CD4-positive, CD25-positive, alpha-beta regulatory T cell (primary cell): ENCODE data around the gene RETSAT. TPM values are rescaled to one million over a fixed set of nuclear protein-coding genes. Genes with fewer than 3 reads are reported as not detected.
A peak's percentile ranks its signal among the peaks of the same experiment; 100 is the strongest.
"Not testable (repeated sequence)": the region's sequence is repeated elsewhere in the genome, so short reads cannot be mapped to it uniquely, and the experiment has no call there.

ENCODE experiments used
- ATAC-seq, 2 donors: fragments of 150-1000 bp; cut with Tn5 transposase; one replicate each; pipeline ENCODE4 v1.10.0; 2021; ENCODE audit warnings: low read depth in 2 of 2, moderate number of reproducible peaks in 2 of 2, moderate library complexity in 1 of 2
- DNase-seq, 3 donors: peaks; one replicate each; pipeline versions ENCODE4 v3.0.0 to v3.0.0-alpha.2; 2012 to 2022; ENCODE audit warnings: mixed read lengths in 1 of 3
- H3K27ac ChIP-seq: one replicate; pipeline ENCODE4 v1.7.0; 2013; ENCODE audit warnings: mild to moderate bottlenecking, low read length; ENCODE audit not compliant: insufficient read depth, poor library complexity, severe bottlenecking
- H3K27me3 ChIP-seq: one replicate; pipeline ENCODE4 v1.7.0; 2013; ENCODE audit warnings: low read length; ENCODE audit not compliant: control insufficient read depth, insufficient read depth
- H3K36me3 ChIP-seq: one replicate; pipeline ENCODE4 v1.7.0; 2013; ENCODE audit warnings: mild to moderate bottlenecking, low read length, moderate library complexity; ENCODE audit not compliant: control insufficient read depth, insufficient read depth
- H3K4me1 ChIP-seq: 2 replicates; pipeline ENCODE4 v1.7.0; 2013; ENCODE audit warnings: mild to moderate bottlenecking, low read length; ENCODE audit not compliant: insufficient read depth, control insufficient read depth, poor library complexity, severe bottlenecking
- H3K4me3 ChIP-seq: one replicate; pipeline ENCODE4 v1.7.0; 2013; ENCODE audit warnings: low read depth, mild to moderate bottlenecking, low read length, moderate library complexity
- H3K9me3 ChIP-seq, 2 experiments: 1 replicate in 1 of 2; 2 replicates in 1 of 2; pipeline ENCODE4 v1.7.0; 2013; ENCODE audit warnings: low read length in 2 of 2, mild to moderate bottlenecking in 1 of 2, moderate library complexity in 1 of 2; ENCODE audit not compliant: control insufficient read depth in 2 of 2
- H3K27ac Mint-ChIP-seq, 3 donors: one replicate each; pipeline ENCODE4 v1.8.0; 2020 to 2022; ENCODE audit warnings: mild to moderate bottlenecking in 3 of 3, mixed read lengths in 3 of 3, moderate library complexity in 2 of 3
- H3K27me3 Mint-ChIP-seq: one replicate; pipeline ENCODE4 v1.8.0; 2022; ENCODE audit warnings: mild to moderate bottlenecking, mixed read lengths
- H3K36me3 Mint-ChIP-seq: one replicate; pipeline ENCODE4 v1.8.0; 2020; ENCODE audit warnings: mixed read lengths
- H3K4me1 Mint-ChIP-seq, 4 donors: one replicate each; pipeline ENCODE4 v1.8.0; 2020 to 2022; ENCODE audit warnings: mixed read lengths in 4 of 4, mild to moderate bottlenecking in 1 of 4
- H3K4me3 Mint-ChIP-seq, 4 donors: one replicate each; pipeline ENCODE4 v1.8.0; 2020 to 2022; ENCODE audit warnings: mild to moderate bottlenecking in 4 of 4, mixed read lengths in 4 of 4, moderate library complexity in 3 of 4
- H3K9me3 Mint-ChIP-seq, 7 donors: one replicate each; pipeline ENCODE4 v1.8.0; 2020 to 2022; ENCODE audit warnings: mixed read lengths in 7 of 7, mild to moderate bottlenecking in 3 of 7, moderate library complexity in 2 of 7
- polyA plus RNA-seq, 4 donors: library from polyadenylated mRNA; unstranded; fragments of 300-500 nt; fragmentation: Illumina TruSeq; gene quantifications; one replicate each; pipeline ENCODE4 v1.2.3, GENCODE V29; 2021
- total RNA-seq: library from RNA; stranded (reverse); gene quantifications from one replicate; pipeline ENCODE4 v1.2.3, GENCODE V29; 2022

The RETSAT gene
- total and polyA plus RNA-seq, 5 donors from 2014 or later, result 13.8 to 32.4 (median 16.4) TPM

DNA sequence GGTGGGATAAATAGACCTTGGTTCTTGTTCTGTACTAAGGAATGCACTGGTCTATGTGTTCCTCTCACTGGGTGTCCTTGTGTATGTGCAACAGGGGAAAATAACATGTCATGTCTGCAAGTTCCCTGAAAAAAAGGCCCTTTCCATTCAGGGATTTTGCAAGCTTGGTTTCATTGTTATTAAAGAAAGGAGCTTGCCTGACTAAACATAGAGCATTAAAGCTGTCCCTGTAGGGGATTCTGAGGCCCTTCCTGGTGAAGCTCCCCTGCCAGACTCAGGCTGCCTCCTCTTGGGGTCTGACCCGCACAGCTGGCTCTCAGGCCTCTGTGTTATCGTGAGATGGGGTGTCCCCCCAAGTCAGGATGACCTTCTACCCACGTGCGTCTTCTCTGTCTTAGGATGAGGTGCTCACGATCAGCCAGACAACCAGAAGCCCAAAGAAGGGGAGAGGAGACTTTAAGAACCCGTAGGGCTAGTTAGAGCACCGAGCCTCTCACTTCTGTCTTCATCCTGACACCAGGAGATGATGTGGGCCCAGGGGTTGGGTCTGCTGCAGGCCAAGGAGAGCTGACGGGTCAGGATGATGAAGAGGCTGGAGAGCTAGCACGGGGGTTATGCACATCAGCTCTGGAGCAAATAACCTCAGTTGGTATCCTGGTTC lies 34.7 kb upstream of the RETSAT start:
- Histone ChIP-seq H3K36me3 (peaks cover 56% of the 10 kb centered on the region), H3K27me3 (no peaks in the 10 kb centered on the region), H3K27ac (no peak overlapping the region), H3K4me3 (no peak overlapping the region), H3K4me1 (no peaks in the 10 kb centered on the region), H3K9me3 (no peaks in the 10 kb centered on the region)
- no peaks in the 10 kb centered on the region for H3K9me3 Mint-ChIP-seq
- H3K4me3 Mint-ChIP-seq, result no peak overlapping the region
- peaks cover 30% of the 10 kb centered on the region for H3K36me3 Mint-ChIP-seq
- DNase-seq (no peak), ATAC-seq (no peak)
- peaks cover 0 to 24% (median 9%) of the 10 kb centered on the region in 4 donors for H3K4me1 Mint-ChIP-seq
- H3K27ac Mint-ChIP-seq, result no peak overlapping the region
- H3K27me3 Mint-ChIP-seq, result no peaks in the 10 kb centered on the region

DNA sequence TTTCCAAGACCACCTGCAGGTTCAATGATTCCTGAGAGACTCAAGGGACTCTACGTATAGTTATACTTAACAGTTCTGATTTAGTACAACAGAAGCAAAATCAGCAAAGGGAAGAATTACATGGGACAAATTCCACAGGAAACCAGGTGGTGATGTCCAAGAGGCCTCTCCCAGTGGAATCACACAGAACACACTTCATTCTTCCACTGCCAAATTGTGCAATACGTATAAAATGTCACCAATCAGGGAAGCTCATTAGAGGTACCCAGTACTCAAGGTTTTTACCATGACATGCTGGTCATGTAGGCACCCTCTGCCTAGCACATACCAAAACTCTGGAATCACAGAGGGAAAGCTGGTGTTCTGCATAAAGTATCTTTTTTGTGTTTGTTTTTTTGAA lies 33.4 kb upstream of the RETSAT start:
- Mint-ChIP-seq H3K4me1 (peaks cover 0 to 17% (median 8%) of the 10 kb centered on the region in 4 donors), H3K4me3 (no peak overlapping the region), H3K36me3 (peaks cover 34% of the 10 kb centered on the region), H3K27ac (peak overlapping the region in 1 of 3 donors; percentile 20), H3K9me3 (no peaks in the 10 kb centered on the region), H3K27me3 (no peaks in the 10 kb centered on the region)
- no peaks in the 10 kb centered on the region for H3K4me1 ChIP-seq
- no peak overlapping the region for H3K27ac ChIP-seq
- H3K27me3 ChIP-seq, result no peaks in the 10 kb centered on the region
- peaks cover 60% of the 10 kb centered on the region for H3K36me3 ChIP-seq
- DNase-seq (no peak), ATAC-seq (no peak)
- H3K9me3 ChIP-seq, result no peaks in the 10 kb centered on the region
- H3K4me3 ChIP-seq, result no peak overlapping the region

DNA sequence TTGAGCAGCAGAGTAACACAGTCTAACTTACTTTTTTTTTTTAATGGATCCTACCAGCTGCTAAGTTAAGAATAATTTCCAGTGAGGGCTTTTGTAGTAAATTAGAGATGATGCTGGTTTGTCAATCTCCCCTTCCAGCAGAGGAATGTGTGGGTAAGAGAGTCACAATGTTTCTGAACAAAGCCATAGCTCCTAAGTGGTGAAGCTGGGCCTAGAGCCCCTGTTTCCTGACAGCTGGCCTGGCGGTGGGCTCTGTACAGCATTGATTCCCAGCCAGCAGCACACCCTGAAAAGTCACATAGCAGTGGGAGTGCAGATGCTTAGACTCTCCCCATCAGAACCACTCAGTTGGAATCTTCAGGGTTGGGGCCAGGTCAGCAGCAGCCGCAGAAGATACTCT lies 31.4 kb upstream of the RETSAT start:
- peaks cover 37% of the 10 kb centered on the region for H3K36me3 Mint-ChIP-seq
- ATAC-seq, result no peak
- H3K4me3 Mint-ChIP-seq, result no peak overlapping the region

DNA sequence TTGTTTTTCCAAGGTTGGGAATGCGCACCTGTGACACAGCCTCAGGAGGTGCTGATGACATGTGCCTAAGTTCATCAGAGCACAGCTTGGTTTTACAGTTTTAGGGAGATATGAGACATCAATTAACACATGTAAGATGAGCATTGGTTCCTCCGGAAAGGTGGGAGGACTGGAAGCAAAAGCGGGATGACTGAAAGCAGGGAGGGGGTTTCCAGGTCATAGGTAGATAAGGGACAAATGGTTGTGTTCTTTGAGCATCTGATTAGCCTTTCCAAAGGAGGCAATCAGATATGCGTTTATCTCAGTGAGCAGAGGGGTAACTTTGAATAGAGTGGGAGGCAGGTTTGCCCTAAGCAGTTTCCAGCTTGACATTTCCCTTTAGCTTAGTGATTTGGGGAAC lies 29.5 kb upstream of the RETSAT start:
- no peaks in the 10 kb centered on the region for H3K27me3 Mint-ChIP-seq
- no peak overlapping the region for H3K4me3 Mint-ChIP-seq
- ATAC-seq, result no peak
- no peak overlapping the region for H3K27ac Mint-ChIP-seq
- H3K4me1 Mint-ChIP-seq, result no peaks in the 10 kb centered on the region
- H3K9me3 Mint-ChIP-seq, result no peaks in the 10 kb centered on the region
- no peaks in the 10 kb centered on the region for H3K4me1 ChIP-seq
- H3K36me3 Mint-ChIP-seq, result peaks cover 37% of the 10 kb centered on the region
- no peak for DNase-seq
- peaks cover 62% of the 10 kb centered on the region for H3K36me3 ChIP-seq
- peaks cover 4 to 8% of the 10 kb centered on the region in 2 experiments for H3K9me3 ChIP-seq
- H3K4me3 ChIP-seq, result no peak overlapping the region
- H3K27ac ChIP-seq, result no peak overlapping the region
- H3K27me3 ChIP-seq, result no peaks in the 10 kb centered on the region

More for the DNA sequence above, 31.4 kb upstream of the RETSAT start:
- Mint-ChIP-seq H3K4me1 (no peaks in the 10 kb centered on the region), H3K27me3 (no peaks in the 10 kb centered on the region), H3K9me3 (no peaks in the 10 kb centered on the region), H3K27ac (no peak overlapping the region)
- DNase-seq, result no peak
- H3K4me1 ChIP-seq, result no peaks in the 10 kb centered on the region
- H3K27ac ChIP-seq, result no peak overlapping the region
- H3K36me3 ChIP-seq, result peaks cover 62% of the 10 kb centered on the region
- no peaks in the 10 kb centered on the region for H3K27me3 ChIP-seq
- H3K9me3 ChIP-seq, result no peaks in the 10 kb centered on the region
- no peak overlapping the region for H3K4me3 ChIP-seq

DNA sequence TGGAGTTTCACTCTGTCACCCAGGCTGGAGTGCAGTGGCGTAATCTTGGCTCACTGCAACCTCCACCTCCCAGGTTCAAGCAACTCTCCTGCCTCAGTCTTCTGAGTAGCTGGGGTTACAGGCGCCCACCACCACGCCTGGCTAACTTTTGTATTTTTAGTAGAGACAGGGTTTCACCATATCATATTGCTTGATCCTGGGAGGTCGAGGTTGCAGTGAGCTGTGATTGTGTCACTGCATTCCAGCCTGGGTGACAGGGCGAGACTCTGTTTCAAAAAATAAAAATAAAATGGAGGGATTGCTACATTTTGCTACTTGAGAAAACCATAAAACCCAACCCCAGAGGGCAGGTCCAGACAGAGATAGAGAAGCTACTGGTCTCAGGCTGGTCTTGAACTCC lies 28.8 kb upstream of the RETSAT start:
- not testable (repeated sequence) for H3K27me3 ChIP-seq, H3K9me3 Mint-ChIP-seq, ATAC-seq, H3K27ac ChIP-seq, H3K4me3 Mint-ChIP-seq, H3K9me3 ChIP-seq, DNase-seq, H3K27me3 Mint-ChIP-seq, H3K27ac Mint-ChIP-seq, H3K4me3 ChIP-seq, H3K4me1 ChIP-seq, H3K4me1 Mint-ChIP-seq
- H3K36me3 ChIP-seq, result peaks cover 63% of the 10 kb centered on the region
- H3K36me3 Mint-ChIP-seq, result peaks cover 42% of the 10 kb centered on the region

DNA sequence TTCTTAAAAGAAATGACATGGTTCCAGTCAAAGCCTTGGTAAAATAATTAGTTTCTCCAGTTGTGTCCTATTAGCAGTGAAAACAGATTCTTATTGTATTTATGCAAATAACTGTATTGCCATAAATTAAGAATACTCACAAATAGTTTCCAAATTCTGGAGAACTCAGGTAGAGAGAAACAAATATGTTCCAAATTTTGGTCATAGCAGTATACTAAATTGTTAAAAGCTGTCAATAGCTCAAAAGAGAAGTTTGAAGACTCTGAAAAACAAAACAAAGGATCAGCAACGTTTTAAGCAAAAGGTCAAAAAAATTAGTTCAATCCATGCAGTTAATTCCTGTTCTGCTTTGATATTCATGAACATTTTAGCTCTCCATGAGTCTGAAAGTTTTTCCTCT lies 25.7 kb upstream of the RETSAT start:
- Histone ChIP-seq H3K4me1 (no peaks in the 10 kb centered on the region), H3K27ac (no peak overlapping the region), H3K36me3 (peaks cover 61% of the 10 kb centered on the region), H3K27me3 (no peaks in the 10 kb centered on the region), H3K4me3 (no peak overlapping the region), H3K9me3 (peaks cover 4 to 8% of the 10 kb centered on the region in 2 experiments)
- H3K4me1 Mint-ChIP-seq, result peaks cover 0 to 5% (median 3%) of the 10 kb centered on the region in 4 donors
- H3K27me3 Mint-ChIP-seq, result no peaks in the 10 kb centered on the region
- peaks cover 51% of the 10 kb centered on the region for H3K36me3 Mint-ChIP-seq
- no peak for DNase-seq
- ATAC-seq, result no peak
- peaks cover 0 to 2% (median 0%) of the 10 kb centered on the region in 7 donors for H3K9me3 Mint-ChIP-seq
- no peak overlapping the region for H3K4me3 Mint-ChIP-seq
- H3K27ac Mint-ChIP-seq, result no peak overlapping the region

DNA sequence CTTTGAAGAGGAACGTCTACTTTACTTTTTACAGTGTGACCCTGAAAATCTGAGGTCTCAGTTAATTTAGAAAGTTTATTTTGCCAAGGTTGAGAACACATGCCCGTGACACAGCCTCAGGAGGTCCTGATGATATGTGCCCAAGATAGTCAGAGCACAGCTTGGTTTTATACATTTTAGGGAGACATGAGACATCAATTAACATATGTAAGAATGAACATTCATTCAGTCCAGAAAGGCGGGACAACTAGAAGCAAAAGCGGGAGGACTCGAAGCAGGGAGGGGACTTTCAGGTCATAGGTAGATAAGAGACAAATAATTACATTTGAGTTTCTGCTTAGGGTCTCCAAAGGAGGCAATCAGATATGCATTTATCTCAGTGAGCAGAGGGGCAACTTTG lies 23.9 kb upstream of the RETSAT start:
- H3K4me3 Mint-ChIP-seq, result no peak overlapping the region
- Histone ChIP-seq H3K27me3 (no peaks in the 10 kb centered on the region), H3K4me1 (no peaks in the 10 kb centered on the region), H3K9me3 (peaks cover 4 to 8% of the 10 kb centered on the region in 2 experiments), H3K36me3 (peaks cover 46% of the 10 kb centered on the region), H3K27ac (no peak overlapping the region), H3K4me3 (no peak overlapping the region)
- no peak overlapping the region for H3K27ac Mint-ChIP-seq
- ATAC-seq (no peak), DNase-seq (no peak)
- peaks cover 0 to 4% (median 0%) of the 10 kb centered on the region in 7 donors for H3K9me3 Mint-ChIP-seq
- peaks cover 0 to 7% (median 3%) of the 10 kb centered on the region in 4 donors for H3K4me1 Mint-ChIP-seq
- peaks cover 48% of the 10 kb centered on the region for H3K36me3 Mint-ChIP-seq
- no peaks in the 10 kb centered on the region for H3K27me3 Mint-ChIP-seq

DNA sequence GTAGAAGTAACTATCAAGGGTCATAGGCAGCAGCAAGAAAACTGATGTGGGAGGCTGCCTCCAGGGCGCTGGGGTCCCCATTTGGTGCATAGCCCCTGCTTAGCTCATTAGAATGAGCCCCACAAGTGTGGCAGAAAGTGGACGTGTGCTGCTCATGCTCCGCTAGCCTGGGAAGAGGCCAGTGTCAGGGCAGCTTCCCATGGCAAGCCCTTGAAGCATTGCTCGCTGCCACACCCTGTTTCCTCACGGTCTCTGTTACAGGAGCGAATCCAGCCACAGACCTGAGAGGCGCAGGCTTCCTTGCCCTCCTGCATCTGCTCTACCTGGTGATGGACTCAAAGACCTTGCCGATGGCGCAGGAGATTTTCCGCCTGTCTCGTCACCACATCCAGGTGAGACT lies 22.8 kb upstream of the RETSAT start:
- no peaks in the 10 kb centered on the region for H3K4me1 ChIP-seq
- H3K9me3 ChIP-seq, result peaks cover 4 to 8% of the 10 kb centered on the region in 2 experiments
- no peak overlapping the region for H3K27ac ChIP-seq
- H3K27me3 Mint-ChIP-seq, result no peaks in the 10 kb centered on the region
- peaks cover 0 to 4% (median 0%) of the 10 kb centered on the region in 7 donors for H3K9me3 Mint-ChIP-seq
- no peak for DNase-seq
- H3K36me3 ChIP-seq, result peaks cover 46% of the 10 kb centered on the region
- peaks cover 50% of the 10 kb centered on the region for H3K36me3 Mint-ChIP-seq
- H3K4me3 ChIP-seq, result no peak overlapping the region
- peaks cover 0 to 7% (median 3%) of the 10 kb centered on the region in 4 donors for H3K4me1 Mint-ChIP-seq
- H3K27ac Mint-ChIP-seq, result no peak overlapping the region
- H3K4me3 Mint-ChIP-seq, result no peak overlapping the region
- no peak for ATAC-seq
- no peaks in the 10 kb centered on the region for H3K27me3 ChIP-seq
